Fibroblast of skin of scalp (primary cell): Measurements from ENCODE around the gene C17orf114.
A peak's percentile ranks its signal among the peaks of the same experiment; 100 is the strongest.

Experiments used
- DNase-seq: peaks from one replicate; pipeline ENCODE4 v3.0.0-alpha.2; 2013

Gene C17orf114

DNA sequence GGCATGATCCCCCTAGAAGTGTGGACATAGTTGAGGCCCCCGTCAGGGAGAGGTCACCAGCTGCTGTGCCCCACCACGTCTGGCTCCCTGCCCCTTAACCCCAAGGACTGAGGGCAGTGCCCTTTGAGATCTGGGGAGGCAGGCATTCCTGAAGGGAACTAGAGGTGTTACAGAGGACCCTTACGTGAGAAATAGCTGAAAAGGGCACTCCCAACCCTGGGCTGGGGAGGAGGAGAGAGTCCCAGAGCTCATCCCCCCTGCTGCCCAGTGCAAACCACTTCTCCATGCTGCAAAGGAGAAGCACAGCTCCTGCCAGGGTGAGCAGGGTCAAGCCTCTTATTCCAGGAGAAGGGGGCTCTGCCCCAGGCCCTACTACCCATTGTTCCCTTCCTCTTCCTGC, 20.7 kb upstream of the C17orf114 start:
- no peak for DNase-seq

DNA sequence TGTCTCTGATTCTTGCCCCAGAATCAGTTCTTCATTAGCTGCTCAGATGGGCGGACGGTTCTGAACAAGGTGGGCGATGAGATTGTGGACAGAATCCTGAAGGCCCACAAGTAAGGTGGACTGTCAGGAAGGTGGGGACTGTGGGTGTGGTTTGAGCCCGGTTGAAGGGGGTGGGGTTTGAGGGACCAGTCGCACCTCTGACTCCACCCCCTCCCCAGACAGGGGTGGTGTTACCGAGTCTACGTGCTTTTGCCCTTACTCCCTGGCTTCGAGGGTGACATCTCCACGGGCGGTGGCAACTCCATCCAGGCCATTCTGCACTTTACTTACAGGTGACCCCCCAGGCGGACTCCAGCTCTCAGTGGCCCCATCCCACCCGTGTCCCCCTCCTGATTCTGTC, 16.1 kb upstream of the C17orf114 start:
- DNase-seq = no peak

- DNase-seq = no peak
These were observed 14.7 kb upstream of the C17orf114 start for GRCh38 chr17:4816826-4817225.

DNA sequence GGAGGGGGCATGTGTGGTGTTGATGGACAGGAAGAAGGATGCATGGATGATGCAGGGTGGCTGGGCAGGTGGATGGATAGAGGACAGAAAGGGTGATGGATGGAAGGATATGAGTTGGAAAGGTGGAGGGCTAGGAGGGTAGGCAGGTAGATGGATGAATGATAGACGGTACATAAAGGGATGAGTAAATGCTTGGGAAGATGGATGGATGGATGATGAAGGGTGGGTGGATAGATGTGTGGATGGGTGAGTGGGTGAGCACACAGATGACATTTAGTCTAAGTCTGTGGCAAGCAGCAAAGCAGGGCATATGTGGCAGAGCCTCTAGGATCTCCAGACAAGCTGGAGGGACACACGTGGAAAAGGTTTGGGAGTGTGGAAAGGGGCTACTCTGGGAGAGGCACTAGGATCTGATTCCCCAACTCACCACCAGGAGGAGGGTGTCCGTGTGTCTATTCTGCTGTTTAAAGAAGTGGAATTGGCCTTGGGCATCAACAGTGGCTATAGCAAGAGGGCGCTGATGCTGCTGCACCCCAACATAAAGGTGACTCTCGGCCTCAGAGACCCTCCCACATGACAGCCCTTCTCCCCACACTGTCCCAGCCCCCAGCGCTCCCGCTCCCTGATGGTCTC, 13.0 kb upstream of the C17orf114 start:
- DNase-seq = no peak

DNA sequence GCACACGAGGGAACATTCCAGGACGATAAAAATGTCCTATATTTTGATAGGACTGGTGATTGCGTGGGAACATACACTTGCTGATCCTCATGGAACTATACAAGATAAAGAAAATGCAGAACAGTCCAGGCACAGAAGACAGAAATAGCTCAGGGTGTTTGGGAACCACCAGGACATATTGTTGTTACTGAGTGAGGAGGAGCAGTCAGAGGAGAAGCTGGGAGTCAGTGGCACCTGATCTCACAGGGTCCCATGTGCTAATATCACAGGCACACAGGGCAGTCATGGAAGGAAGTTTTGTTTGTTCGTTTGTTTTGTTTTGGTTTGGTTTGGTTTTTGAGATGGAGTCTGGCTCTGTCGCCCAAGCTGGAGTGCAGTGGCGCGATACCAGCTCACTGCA, 10.6 kb upstream of the C17orf114 start:
- DNase-seq = no peak

DNA sequence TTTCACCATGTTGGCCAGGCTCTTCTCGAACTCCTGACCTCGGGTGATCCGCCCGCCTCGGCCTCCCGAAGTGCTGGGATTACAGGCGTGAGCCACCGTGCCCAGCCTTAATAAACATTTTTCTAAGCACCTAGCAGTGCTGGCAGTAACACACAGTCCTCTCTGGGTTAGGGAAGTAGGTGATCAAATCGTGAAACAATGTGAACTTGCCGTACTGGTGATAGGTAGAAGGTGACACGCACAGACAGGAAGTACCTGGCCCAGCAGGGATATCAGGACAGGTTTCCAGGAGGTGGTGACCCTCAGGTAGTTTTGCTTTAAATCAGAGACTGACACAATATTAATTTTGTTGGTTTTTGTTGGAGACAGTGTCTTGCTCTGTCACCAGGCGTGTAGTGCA, 9.3 kb upstream of the C17orf114 start:
- DNase-seq = no peak

DNA sequence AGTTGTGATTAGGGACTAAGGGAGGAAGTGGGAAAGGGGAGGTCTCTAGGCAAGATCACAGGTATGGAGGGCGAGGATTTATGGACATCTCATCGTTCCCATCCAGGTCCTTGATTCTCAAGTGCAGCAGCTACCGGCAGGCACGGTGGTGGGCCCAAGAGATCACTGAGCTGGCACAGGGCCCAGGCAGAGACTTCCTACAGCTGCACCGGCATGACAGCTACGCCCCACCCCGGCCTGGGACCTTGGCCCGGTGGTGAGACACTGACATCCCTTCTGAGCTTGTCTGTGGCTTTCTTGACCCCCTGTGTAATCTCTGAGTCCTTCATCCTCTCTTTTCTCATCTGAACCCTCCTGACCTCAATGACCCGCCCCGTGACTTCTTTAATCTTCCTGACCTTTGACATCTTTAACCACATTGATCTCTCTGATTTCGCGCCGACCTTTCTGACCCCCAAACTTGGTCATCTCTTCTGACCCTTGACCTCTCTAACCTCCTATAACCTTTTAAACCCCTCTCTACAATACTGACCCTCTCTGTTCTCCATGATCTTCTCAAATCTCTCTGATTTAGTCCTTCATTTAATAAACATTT, 8.7 kb upstream of the C17orf114 start:
- DNase-seq = no peak

- no peak for DNase-seq
These were observed 6.2 kb upstream of the C17orf114 start for GRCh38 chr17:4808378-4808767.

DNA sequence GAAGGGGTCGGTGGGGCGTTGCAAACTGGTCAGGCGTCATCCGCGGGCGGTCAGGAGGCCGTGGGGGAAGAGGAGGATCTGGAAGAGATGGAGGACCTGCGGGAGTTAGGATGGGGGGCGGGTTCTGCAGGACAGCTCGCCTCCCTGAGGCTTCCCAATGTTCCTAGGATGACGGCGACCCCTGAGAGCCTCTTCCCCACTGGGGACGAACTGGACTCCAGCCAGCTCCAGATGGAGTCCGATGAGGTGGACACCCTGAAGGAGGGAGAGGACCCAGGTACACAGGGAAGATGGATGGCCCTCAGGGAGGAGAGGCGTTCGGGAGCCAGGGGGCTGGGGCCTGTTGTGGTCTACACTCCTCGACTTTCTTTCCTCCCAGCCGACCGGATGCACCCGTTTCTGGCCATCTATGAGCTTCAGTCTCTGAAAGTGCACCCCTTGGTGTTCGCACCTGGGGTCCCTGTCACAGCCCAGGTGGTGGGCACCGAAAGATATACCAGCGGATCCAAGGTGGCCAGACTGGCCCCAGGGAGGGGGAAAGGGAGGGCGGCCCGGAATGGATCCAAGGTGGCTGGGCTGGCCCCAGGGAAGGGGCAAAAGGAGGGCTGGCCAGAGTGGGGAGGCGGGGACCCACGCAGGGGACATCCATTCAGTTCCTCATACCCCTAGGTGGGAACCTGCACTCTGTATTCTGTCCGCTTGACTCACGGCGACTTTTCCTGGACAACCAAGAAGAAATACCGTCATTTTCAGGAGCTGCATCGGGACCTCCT, 5.7 kb upstream of the C17orf114 start:
- no peak for DNase-seq

GRCh38 chr17:4806777-4807604, 4.9 kb upstream of the C17orf114 start, which contains the start of gene PLD2:
TSS of gene PLD2 (plus strand) at chr17:4807152. CDS start at chr17:4807773, 621 bp downstream.
- DNase-seq = peak; percentile 83

DNA sequence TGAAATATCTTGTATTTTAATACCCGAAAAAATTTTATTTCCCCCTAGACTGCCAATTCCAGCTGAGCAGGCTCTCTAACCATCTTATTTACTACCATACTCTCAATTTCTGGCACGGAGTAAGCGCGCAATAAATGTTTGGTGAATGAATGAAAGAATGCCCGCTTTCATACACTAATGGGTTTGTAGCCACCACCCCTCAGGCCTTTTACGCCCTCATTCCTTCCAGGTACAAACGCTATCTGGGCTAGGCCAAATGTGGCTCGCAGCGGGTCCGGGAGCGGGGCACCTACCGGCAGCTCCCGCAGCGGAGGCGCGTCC, 4.3 kb upstream of the C17orf114 start:
- no peak for DNase-seq

DNA sequence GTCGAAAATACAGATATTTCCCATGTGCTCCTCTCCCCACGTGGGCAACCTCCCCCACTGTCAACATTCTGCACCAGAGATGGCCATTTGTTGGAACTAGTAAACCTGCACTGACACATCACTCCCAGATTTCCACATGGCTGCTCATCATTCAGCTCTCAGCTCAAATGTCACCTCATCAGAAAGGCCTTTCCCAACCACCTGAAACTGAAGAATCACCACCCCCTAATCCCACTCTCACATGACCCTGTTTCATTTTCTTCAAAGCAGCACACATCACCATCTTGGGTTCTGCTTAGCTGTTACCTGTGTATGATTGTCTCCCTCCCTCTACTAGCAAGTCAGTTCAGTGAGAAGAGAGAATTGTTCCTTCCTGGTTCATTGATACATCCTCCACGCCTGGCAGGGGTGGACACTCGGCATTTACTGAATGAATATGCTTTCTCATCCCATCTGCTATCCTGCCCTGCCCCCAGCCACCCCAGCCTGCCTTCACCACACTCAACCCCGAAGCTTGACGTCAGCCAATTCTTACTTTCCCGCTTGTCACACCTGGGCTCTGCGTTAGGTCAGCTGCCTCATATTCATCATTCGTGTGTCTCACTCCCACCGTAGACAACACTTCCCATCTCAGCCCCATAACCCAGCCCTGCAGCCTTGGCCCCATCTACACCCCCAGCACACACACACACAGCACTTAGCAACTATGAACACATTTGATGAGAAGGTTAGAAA, 1.5 kb downstream of the C17orf114 start:
- DNase-seq = no peak

DNA sequence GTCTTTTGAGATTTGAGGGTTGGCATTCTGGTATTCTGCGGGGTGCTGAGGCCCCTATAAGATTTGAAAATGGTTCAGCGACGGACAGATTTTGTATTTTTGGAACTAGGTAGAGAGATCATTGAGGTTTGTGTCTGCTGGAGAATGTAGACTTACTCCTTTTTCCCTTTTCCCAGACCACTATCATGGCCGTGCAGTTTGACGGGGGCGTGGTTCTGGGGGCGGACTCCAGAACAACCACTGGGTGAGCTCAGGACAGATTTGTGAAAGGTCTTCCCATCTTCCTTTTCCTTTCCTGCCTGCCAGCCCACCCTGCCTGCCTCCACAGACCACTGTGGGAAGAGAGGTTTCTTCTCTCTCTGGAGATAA, 5.6 kb downstream of the C17orf114 start:
- peak; percentile 46 for DNase-seq

- DNase-seq = no peak
These were observed 7.0 kb downstream of the C17orf114 start for GRCh38 chr17:4795168-4795567.

DNA sequence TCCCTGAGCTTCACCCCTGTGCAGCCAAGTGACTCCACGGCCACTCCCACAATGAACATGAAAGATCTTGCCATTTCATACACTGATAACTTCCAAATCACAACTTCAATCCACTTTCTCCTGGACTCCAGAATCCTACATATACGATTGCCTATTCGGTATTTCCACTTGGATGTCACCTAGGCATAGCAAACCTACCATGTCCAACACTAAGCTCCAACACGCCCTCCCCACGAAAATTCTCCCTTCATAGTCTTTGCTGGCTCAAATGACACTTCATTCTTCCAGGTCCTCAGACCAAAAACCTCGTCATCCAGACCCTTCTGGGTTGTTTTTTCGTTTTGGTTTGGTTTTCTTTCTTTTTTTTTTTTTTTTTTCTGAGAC, 11.4 kb downstream of the C17orf114 start:
- no peak for DNase-seq

- peak; percentile 85 for DNase-seq
These were observed 12.0 kb downstream of the C17orf114 start for GRCh38 chr17:4789951-4790704.

DNA sequence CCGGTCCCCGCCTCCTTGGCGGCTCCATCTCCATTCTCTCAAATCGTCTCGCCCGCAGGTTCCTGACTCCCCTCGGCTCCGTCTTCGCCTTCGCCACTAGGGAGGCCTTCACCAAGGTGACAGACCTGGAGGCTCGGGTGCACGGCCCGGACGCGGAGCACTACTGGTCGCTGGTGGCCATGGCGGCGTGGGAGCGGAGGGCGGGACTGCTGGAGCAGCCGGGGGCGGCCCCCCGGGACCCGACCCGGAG, 12.5 kb downstream of the C17orf114 start:
- no peak for DNase-seq

DNA sequence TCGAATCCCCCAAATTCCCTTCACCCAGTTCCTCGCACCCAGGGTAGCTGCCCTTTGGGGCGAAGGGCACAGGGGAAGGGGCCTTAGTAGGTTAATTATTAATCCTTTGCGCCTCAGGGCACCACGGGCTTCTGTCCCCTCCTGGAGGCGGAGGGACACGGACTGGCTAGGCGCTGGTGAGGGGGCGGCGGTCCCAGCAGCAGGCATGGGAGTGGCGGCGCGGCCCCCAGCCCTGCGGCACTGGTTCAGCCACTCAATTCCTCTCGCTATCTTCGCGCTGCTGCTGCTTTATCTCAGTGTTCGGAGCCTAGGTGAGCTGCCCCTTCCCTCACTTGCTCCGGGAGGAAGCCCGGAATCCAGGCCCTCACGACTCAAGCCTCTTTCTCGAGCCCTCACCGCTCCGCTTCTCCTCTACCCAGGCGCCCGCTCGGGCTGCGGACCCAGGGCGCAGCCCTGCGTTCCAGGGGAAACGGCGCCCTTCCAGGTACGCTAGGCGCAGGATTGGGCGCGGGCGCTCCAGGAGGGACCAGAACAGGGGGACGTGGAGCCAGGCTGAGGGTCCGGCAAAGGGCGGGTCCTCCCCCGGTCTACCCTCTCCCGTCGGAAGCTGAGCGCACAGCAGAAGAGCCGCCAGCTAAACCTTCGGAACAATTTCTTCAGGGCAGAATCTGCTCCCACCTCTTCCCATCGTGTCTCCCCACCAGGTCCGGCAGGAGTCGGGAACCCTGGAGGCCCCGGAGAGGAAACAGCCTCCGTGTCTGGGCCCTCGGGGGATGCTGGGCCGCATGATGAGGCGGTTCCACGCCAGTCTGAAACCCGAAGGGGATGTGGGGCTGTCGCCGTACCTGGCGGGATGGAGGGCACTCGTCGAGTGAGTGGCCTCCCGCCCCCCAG, 13.1 kb downstream of the C17orf114 start, which contains the start of gene GLTPD2:
TSS of gene GLTPD2 (plus strand) at position 158 of the 894 bp plus-strand sequence. CDS start at position 206, 48 bp downstream.
- DNase-seq = no peak

GRCh38 chr17:4788159-4788806, 13.8 kb downstream of the C17orf114 start:
- no peak for DNase-seq

GRCh38 chr17:4786516-4786915, 15.6 kb downstream of the C17orf114 start:
- DNase-seq = no peak
